WTC11 (cell line): ENCODE results near the gene PPP6R3. TPM values are rescaled to one million over a fixed set of nuclear protein-coding genes. Genes with fewer than 3 reads are reported as not detected.

Source experiments
- ATAC-seq: fragments of 200-7000 bp; cut with Tn5 transposase; 2 replicates; pipeline ENCODE4 v1.10.0; 2021; ENCODE audit warnings: mild to moderate bottlenecking, moderate library complexity
- CTCF ChIA-PET: fragments of 300-600 bp; sonication (Branson Sonifier 250); formaldehyde crosslinking; loops from one replicate; lab custom pipeline; 2021; ENCODE audit warnings: antibody characterized with exemption; lab: Charles Lee
- POLR2A ChIA-PET: fragments of 350-600 bp; sonication (Branson Sonifier 250); formaldehyde crosslinking; loops from one replicate; lab custom pipeline; 2021; ENCODE audit warnings: antibody characterized with exemption; lab: Charles Lee
- DNase-seq: peaks from one replicate; pipeline ENCODE4 v3.0.0; 2021; ENCODE audit warnings: low spot score
- H3K27ac Mint-ChIP-seq: 2 replicates; pipeline ENCODE4 v1.8.0; 2021; ENCODE audit warnings: mixed read lengths
- H3K27me3 Mint-ChIP-seq: 2 replicates; pipeline ENCODE4 v1.8.0; 2021; ENCODE audit warnings: low read depth, mild to moderate bottlenecking, moderate library complexity, mixed read lengths
- H3K36me3 Mint-ChIP-seq: 2 replicates; pipeline ENCODE4 v1.8.0; 2021; ENCODE audit warnings: mixed read lengths
- H3K4me1 Mint-ChIP-seq: 2 replicates; pipeline ENCODE4 v1.8.0; 2022; ENCODE audit warnings: mixed read lengths
- H3K4me3 Mint-ChIP-seq: 2 replicates; pipeline ENCODE4 v1.8.0; 2021; ENCODE audit warnings: mild to moderate bottlenecking, moderate library complexity, mixed read lengths
- H3K9me3 Mint-ChIP-seq: 2 replicates; pipeline ENCODE4 v1.8.0; 2021; ENCODE audit warnings: mixed read lengths
- ATF6 ChIP-seq: sonication (generic); formaldehyde crosslinking; IDR thresholded peaks from 2 replicates; pipeline ENCODE4 v1.8.1; 2023; ENCODE audit warnings: mild to moderate bottlenecking, missing genetic modification reagents
- CREB1 ChIP-seq: sonication (generic); formaldehyde crosslinking; IDR thresholded peaks from 2 replicates; pipeline ENCODE4 v1.8.0; 2023; ENCODE audit warnings: mild to moderate bottlenecking, missing genetic modification reagents
- E2F1 ChIP-seq: sonication (generic); formaldehyde crosslinking; IDR thresholded peaks from 2 replicates; pipeline ENCODE4 v1.8.0; 2022; ENCODE audit warnings: mild to moderate bottlenecking, missing genetic modification reagents
- GABPB1 ChIP-seq: sonication (generic); formaldehyde crosslinking; IDR thresholded peaks from 2 replicates; pipeline ENCODE4 v1.8.1; 2023; ENCODE audit warnings: mild to moderate bottlenecking, missing genetic modification reagents
- GRHL2 ChIP-seq: fragments of 250-450 bp; sonication (Bioruptor Pico); IDR thresholded peaks from 2 replicates; pipeline ENCODE4 v1.8.0; 2022; ENCODE audit warnings: mild to moderate bottlenecking, moderate library complexity; ENCODE audit not compliant: insufficient replicate concordance, severe bottlenecking
- HMGXB4 ChIP-seq: sonication (generic); formaldehyde crosslinking; IDR thresholded peaks from 2 replicates; pipeline ENCODE4 v1.8.1; 2023; ENCODE audit warnings: mild to moderate bottlenecking, moderate library complexity, missing genetic modification reagents
- IRF1 ChIP-seq: sonication (generic); formaldehyde crosslinking; IDR thresholded peaks from 2 replicates; pipeline ENCODE4 v1.8.0; 2023; ENCODE audit warnings: missing genetic modification reagents
- JAZF1 ChIP-seq: fragments of 250-450 bp; sonication (Bioruptor Pico); IDR thresholded peaks from 2 replicates; pipeline ENCODE4 v1.9.0; 2021; ENCODE audit warnings: moderate library complexity, mild to moderate bottlenecking, inconsistent platforms
- MXD4 ChIP-seq: fragments of 250-450 bp; sonication (Bioruptor Pico); IDR thresholded peaks from 2 replicates; pipeline ENCODE4 v1.8.0; 2021; ENCODE audit warnings: mild to moderate bottlenecking, moderate library complexity, borderline replicate concordance
- OVOL2 ChIP-seq: fragments of 250-450 bp; sonication (Bioruptor Pico); IDR thresholded peaks from 2 replicates; pipeline ENCODE4 v1.9.0; 2021; ENCODE audit warnings: mild to moderate bottlenecking, borderline replicate concordance
- SMAD4 ChIP-seq: sonication (generic); formaldehyde crosslinking; IDR thresholded peaks from 2 replicates; pipeline ENCODE4 v1.8.0; 2022; ENCODE audit warnings: mild to moderate bottlenecking, missing genetic modification reagents
- SP1 ChIP-seq: sonication (generic); formaldehyde crosslinking; conservative IDR thresholded peaks from 2 replicates; pipeline ENCODE4 v1.8.1; 2022; ENCODE audit warnings: missing genetic modification reagents
- ZNF263 ChIP-seq: sonication (generic); formaldehyde crosslinking; IDR thresholded peaks from 2 replicates; pipeline ENCODE4 v1.8.1; 2022; ENCODE audit warnings: low read depth, mild to moderate bottlenecking, moderate library complexity, missing genetic modification reagents
- ZNF317 ChIP-seq: sonication (generic); formaldehyde crosslinking; IDR thresholded peaks from 2 replicates; pipeline ENCODE4 v1.8.1; 2023; ENCODE audit warnings: low read depth, mild to moderate bottlenecking, moderate library complexity, missing genetic modification reagents, borderline replicate concordance
- ZNF416 ChIP-seq: fragments of 250-450 bp; sonication (Bioruptor Pico); IDR thresholded peaks from 2 replicates; pipeline ENCODE4 v1.9.0; 2021; ENCODE audit warnings: mild to moderate bottlenecking, inconsistent platforms
- total RNA-seq: library from RNA; stranded (reverse); gene quantifications from 3 replicates; pipeline ENCODE4 v1.2.3, GENCODE V29; 2021
- TF ChIP-seq, protein P1 (sequence below): fragments of 250-450 bp; sonication (Bioruptor Pico); IDR thresholded peaks from 2 replicates; pipeline ENCODE4 v1.9.0; 2021; ENCODE audit warnings: mild to moderate bottlenecking, borderline replicate concordance
- TF ChIP-seq, protein P2 (sequence below): sonication (generic); formaldehyde crosslinking; conservative IDR thresholded peaks from 2 replicates; pipeline ENCODE4 v1.8.1; 2023; ENCODE audit warnings: mild to moderate bottlenecking, low read depth, missing genetic modification reagents, moderate library complexity

Gene PPP6R3
- total RNA-seq, 1 experiment from 2014 or later = 138 TPM

DNA sequence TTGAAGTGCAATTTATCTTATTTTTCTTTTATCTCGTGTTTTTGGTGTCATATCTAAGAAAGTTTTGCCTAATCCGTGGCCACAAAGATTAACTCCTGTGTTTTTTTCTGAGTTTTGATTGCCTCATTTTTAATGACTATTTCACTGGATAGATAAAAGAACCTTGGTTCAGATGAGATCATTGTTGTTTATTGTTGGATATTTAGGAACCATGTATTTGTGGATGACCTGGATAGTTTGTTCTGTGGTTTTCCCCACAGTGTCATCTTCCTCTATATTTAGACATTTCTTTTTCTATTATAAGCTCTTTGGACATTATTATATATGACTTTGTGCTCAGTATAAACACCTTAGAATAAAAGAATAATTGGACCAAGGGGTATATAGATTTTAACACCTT lies 37.2 kb downstream of the PPP6R3 start (continued):
- TF ChIP-seq HMGXB4 (CRISPR knock-in tag) = no peak

- Mint-ChIP-seq H3K27me3 (no peaks in the 10 kb centered on the region), H3K9me3 (peaks cover 11% of the 10 kb centered on the region), H3K27ac (peak overlapping the region; percentile 1; the same call in 1 of the 2 replicates), H3K4me1 (peaks cover 44% of the 10 kb centered on the region), H3K4me3 (no peak overlapping the region), H3K36me3 (no peaks in the 10 kb centered on the region)
- POLR2A ChIA-PET = no interaction called here
- CTCF ChIA-PET = no interaction called here
- TF ChIP-seq MXD4 (CRISPR knock-in tag) = no peak
- TF ChIP-seq ZNF263 (CRISPR knock-in tag) = no peak
- ATAC-seq = no peak
- DNase-seq = no peak
Measured at GRCh38 chr11:68498321-68498720, 37.8 kb downstream of the PPP6R3 start.

- no peaks in the 10 kb centered on the region for H3K27me3 Mint-ChIP-seq
- no peaks in the 10 kb centered on the region for H3K36me3 Mint-ChIP-seq
- H3K27ac Mint-ChIP-seq = peak overlapping the region; percentile 69
- ATAC-seq (peak; percentile 56), DNase-seq (no peak)
- peaks cover 11% of the 10 kb centered on the region for H3K9me3 Mint-ChIP-seq
- no peak overlapping the region for H3K4me3 Mint-ChIP-seq
- H3K4me1 Mint-ChIP-seq = peaks cover 48% of the 10 kb centered on the region
- ChIA-PET POLR2A (no interaction called here), CTCF (no interaction called here)
- TF ChIP-seq SP1 (CRISPR knock-in tag) = no peak
- TF ChIP-seq, protein P1, sequence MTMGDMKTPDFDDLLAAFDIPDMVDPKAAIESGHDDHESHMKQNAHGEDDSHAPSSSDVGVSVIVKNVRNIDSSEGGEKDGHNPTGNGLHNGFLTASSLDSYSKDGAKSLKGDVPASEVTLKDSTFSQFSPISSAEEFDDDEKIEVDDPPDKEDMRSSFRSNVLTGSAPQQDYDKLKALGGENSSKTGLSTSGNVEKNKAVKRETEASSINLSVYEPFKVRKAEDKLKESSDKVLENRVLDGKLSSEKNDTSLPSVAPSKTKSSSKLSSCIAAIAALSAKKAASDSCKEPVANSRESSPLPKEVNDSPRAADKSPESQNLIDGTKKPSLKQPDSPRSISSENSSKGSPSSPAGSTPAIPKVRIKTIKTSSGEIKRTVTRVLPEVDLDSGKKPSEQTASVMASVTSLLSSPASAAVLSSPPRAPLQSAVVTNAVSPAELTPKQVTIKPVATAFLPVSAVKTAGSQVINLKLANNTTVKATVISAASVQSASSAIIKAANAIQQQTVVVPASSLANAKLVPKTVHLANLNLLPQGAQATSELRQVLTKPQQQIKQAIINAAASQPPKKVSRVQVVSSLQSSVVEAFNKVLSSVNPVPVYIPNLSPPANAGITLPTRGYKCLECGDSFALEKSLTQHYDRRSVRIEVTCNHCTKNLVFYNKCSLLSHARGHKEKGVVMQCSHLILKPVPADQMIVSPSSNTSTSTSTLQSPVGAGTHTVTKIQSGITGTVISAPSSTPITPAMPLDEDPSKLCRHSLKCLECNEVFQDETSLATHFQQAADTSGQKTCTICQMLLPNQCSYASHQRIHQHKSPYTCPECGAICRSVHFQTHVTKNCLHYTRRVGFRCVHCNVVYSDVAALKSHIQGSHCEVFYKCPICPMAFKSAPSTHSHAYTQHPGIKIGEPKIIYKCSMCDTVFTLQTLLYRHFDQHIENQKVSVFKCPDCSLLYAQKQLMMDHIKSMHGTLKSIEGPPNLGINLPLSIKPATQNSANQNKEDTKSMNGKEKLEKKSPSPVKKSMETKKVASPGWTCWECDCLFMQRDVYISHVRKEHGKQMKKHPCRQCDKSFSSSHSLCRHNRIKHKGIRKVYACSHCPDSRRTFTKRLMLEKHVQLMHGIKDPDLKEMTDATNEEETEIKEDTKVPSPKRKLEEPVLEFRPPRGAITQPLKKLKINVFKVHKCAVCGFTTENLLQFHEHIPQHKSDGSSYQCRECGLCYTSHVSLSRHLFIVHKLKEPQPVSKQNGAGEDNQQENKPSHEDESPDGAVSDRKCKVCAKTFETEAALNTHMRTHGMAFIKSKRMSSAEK (CRISPR knock-in tag) = no peak
- TF ChIP-seq CREB1 (CRISPR knock-in tag) = no peak
- no peak for TF ChIP-seq MXD4 (CRISPR knock-in tag)
- no peak for TF ChIP-seq ZNF317
- TF ChIP-seq ZNF416 (CRISPR knock-in tag) = no peak
- no peak for TF ChIP-seq SMAD4
- TF ChIP-seq, protein P2, sequence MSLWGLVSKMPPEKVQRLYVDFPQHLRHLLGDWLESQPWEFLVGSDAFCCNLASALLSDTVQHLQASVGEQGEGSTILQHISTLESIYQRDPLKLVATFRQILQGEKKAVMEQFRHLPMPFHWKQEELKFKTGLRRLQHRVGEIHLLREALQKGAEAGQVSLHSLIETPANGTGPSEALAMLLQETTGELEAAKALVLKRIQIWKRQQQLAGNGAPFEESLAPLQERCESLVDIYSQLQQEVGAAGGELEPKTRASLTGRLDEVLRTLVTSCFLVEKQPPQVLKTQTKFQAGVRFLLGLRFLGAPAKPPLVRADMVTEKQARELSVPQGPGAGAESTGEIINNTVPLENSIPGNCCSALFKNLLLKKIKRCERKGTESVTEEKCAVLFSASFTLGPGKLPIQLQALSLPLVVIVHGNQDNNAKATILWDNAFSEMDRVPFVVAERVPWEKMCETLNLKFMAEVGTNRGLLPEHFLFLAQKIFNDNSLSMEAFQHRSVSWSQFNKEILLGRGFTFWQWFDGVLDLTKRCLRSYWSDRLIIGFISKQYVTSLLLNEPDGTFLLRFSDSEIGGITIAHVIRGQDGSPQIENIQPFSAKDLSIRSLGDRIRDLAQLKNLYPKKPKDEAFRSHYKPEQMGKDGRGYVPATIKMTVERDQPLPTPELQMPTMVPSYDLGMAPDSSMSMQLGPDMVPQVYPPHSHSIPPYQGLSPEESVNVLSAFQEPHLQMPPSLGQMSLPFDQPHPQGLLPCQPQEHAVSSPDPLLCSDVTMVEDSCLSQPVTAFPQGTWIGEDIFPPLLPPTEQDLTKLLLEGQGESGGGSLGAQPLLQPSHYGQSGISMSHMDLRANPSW (CRISPR knock-in tag) = no peak
- no peak for TF ChIP-seq JAZF1 (CRISPR knock-in tag)
- no peak for TF ChIP-seq OVOL2
- TF ChIP-seq IRF1 (CRISPR knock-in tag) = no peak
- TF ChIP-seq E2F1 (CRISPR knock-in tag) = no peak
- TF ChIP-seq GABPB1 = no peak
- no peak for TF ChIP-seq ATF6 (CRISPR knock-in tag)
- no peak for TF ChIP-seq GRHL2 (CRISPR knock-in tag)
Measured at GRCh38 chr11:68498903-68499883, 38.6 kb downstream of the PPP6R3 start.
